Measurements from ENCODE around the gene HMCES.

Gene HMCES

GRCh38 chr3:129252748-129253147 lies 25.9 kb upstream of the HMCES start:
- no peak overlapping the region for H2BK15ac ChIP-seq (ENCODE audit: low read length)
- H3K27ac ChIP-seq (replicated peaks; ENCODE audit: low read length), result no peak overlapping the region
- no peak overlapping the region for H2BK12ac ChIP-seq (ENCODE audit: low read length)
- no peaks in the 10 kb centered on the region for H3K27me3 ChIP-seq (ENCODE audit: control insufficient read depth in 3 of 3, insufficient read depth in 3 of 3, low read depth in 1 of 3, low read length in 3 of 3)
- H2AFZ ChIP-seq (ENCODE audit: low read length), result no peak overlapping the region
- no peak for DNase-seq (ENCODE audit: low spot score)
- no peak overlapping the region for H2AK5ac ChIP-seq (ENCODE audit: low read depth, low read length)
- no peak overlapping the region for H2BK5ac ChIP-seq (ENCODE audit: low read length)
- H3K4ac ChIP-seq (ENCODE audit: low read length), result no peak overlapping the region
- no peak overlapping the region for H4K91ac ChIP-seq (ENCODE audit: low read depth, low read length, poor library complexity)
- no peaks in the 10 kb centered on the region for H3K9me3 ChIP-seq (replicated peaks in 1 of 2; ENCODE audit: control insufficient read depth in 2 of 2, insufficient read depth in 1 of 2, low read depth in 1 of 2, low read length in 2 of 2)
- H3K14ac ChIP-seq (ENCODE audit: low read length), result no peak overlapping the region
- H3K4me1 ChIP-seq (ENCODE audit: control insufficient read depth in 2 of 2, insufficient read depth in 1 of 2, low read depth in 1 of 2, low read length in 2 of 2), result peaks cover 3 to 9% of the 10 kb centered on the region in 2 donors
- no peak overlapping the region for H3K9ac ChIP-seq (ENCODE audit: low read depth, low read length, poor library complexity)
- H3K18ac ChIP-seq (ENCODE audit: low read length), result no peak overlapping the region
- H3K23ac ChIP-seq (ENCODE audit: low read depth, low read length, poor library complexity), result no peak overlapping the region
- H3K4me2 ChIP-seq (ENCODE audit: insufficient read depth, low read length, poor library complexity, severe bottlenecking), result no peak overlapping the region
- no CpG with 5 or more reads among the region's 4 CpGs for WGBS, 2 donors (ENCODE audit: extremely low coverage in 2 of 2, insufficient read length in 2 of 2, insufficient replicate concordance in 1 of 2)
- no peak overlapping the region for H2BK120ac ChIP-seq (ENCODE audit: low read depth, low read length)
- no peak overlapping the region for H3K4me3 ChIP-seq (ENCODE audit: low read length in 2 of 2)
- H3K36me3 ChIP-seq (replicated peaks in 1 of 2; ENCODE audit: control insufficient read depth in 2 of 2, insufficient read depth in 2 of 2, low read length in 2 of 2), result peaks cover 42 to 60% of the 10 kb centered on the region in 2 donors
- peaks cover 10% of the 10 kb centered on the region for H3K79me1 ChIP-seq (ENCODE audit: low read depth, low read length)
- no peak overlapping the region for H4K8ac ChIP-seq (ENCODE audit: low read depth, low read length)

DNA sequence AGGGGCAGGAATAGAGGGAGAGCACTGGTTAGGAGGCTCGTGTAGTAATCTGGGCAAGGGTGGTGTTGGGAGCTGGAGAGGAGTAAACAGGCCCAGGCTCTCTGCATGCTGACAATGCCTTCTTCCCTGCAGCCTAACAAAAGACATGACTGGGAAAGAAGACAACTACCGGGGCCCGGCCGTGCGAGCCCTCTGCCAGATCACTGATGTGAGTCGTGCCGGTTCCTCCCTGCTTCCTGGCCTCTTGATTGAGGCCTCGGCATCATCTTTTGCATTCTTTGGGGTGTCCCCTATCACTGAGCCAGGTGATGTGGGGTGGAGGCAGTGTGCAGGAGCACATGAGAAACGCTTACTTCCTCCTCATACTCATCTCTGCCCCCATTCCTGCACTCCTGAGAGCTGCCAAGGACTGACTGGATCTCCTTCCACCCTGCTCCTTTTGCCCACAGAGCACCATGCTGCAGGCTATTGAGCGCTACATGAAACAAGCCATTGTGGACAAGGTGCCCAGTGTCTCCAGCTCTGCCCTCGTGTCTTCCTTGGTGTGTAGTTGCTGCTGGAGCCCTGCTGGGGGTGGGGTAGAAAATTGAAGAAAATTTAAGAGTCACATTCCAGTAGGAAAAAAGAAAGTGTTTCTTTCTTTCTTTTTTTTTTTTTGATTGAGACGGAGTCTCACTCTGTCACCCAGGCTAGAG lies 24.0 kb upstream of the HMCES start:
- no peak overlapping the region for H3K4me2 ChIP-seq (ENCODE audit: insufficient read depth, low read length, poor library complexity, severe bottlenecking)
- peak overlapping the region; percentile 48 for H3K23ac ChIP-seq (ENCODE audit: low read depth, low read length, poor library complexity)
- H3K36me3 ChIP-seq (replicated peaks in 1 of 2; ENCODE audit: control insufficient read depth in 2 of 2, insufficient read depth in 2 of 2, low read length in 2 of 2), result peaks cover 51 to 76% of the 10 kb centered on the region in 2 donors

GRCh38 chr3:129256270-129256669 lies 22.4 kb upstream of the HMCES start:
- H3K9ac ChIP-seq (ENCODE audit: low read depth, low read length, poor library complexity), result no peak overlapping the region
- no peak overlapping the region for H2AK5ac ChIP-seq (ENCODE audit: low read depth, low read length)
- H2AFZ ChIP-seq (ENCODE audit: low read length), result no peak overlapping the region
- H3K14ac ChIP-seq (ENCODE audit: low read length), result no peak overlapping the region
- no peaks in the 10 kb centered on the region for H3K4me1 ChIP-seq (ENCODE audit: control insufficient read depth in 2 of 2, insufficient read depth in 1 of 2, low read depth in 1 of 2, low read length in 2 of 2)
- no CpG with 5 or more reads among the region's 6 CpGs for WGBS, 2 donors (ENCODE audit: extremely low coverage in 2 of 2, insufficient read length in 2 of 2, insufficient replicate concordance in 1 of 2)
- no peaks in the 10 kb centered on the region for H3K9me3 ChIP-seq (replicated peaks in 1 of 2; ENCODE audit: control insufficient read depth in 2 of 2, insufficient read depth in 1 of 2, low read depth in 1 of 2, low read length in 2 of 2)
- no peak for DNase-seq (ENCODE audit: low spot score)
- peaks cover 65 to 90% of the 10 kb centered on the region in 2 donors for H3K36me3 ChIP-seq (replicated peaks in 1 of 2; ENCODE audit: control insufficient read depth in 2 of 2, insufficient read depth in 2 of 2, low read length in 2 of 2)
- no peak overlapping the region for H2BK5ac ChIP-seq (ENCODE audit: low read length)
- no peak overlapping the region for H4K8ac ChIP-seq (ENCODE audit: low read depth, low read length)
- no peak overlapping the region for H3K4ac ChIP-seq (ENCODE audit: low read length)
- peaks cover 4% of the 10 kb centered on the region for H3K79me1 ChIP-seq (ENCODE audit: low read depth, low read length)
- no peak overlapping the region for H3K27ac ChIP-seq (replicated peaks; ENCODE audit: low read length)
- H3K18ac ChIP-seq (ENCODE audit: low read length), result no peak overlapping the region
- H3K4me3 ChIP-seq (ENCODE audit: low read length in 2 of 2), result no peak overlapping the region
- H3K27me3 ChIP-seq (ENCODE audit: control insufficient read depth in 3 of 3, insufficient read depth in 3 of 3, low read depth in 1 of 3, low read length in 3 of 3), result no peaks in the 10 kb centered on the region
- no peak overlapping the region for H2BK12ac ChIP-seq (ENCODE audit: low read length)
- H4K91ac ChIP-seq (ENCODE audit: low read depth, low read length, poor library complexity), result no peak overlapping the region
- no peak overlapping the region for H2BK15ac ChIP-seq (ENCODE audit: low read length)
- no peak overlapping the region for H2BK120ac ChIP-seq (ENCODE audit: low read depth, low read length)
- no peak overlapping the region for H3K23ac ChIP-seq (ENCODE audit: low read depth, low read length, poor library complexity)
- no peak overlapping the region for H3K4me2 ChIP-seq (ENCODE audit: insufficient read depth, low read length, poor library complexity, severe bottlenecking)

More for the DNA sequence above, 24.0 kb upstream of the HMCES start:
- no peak overlapping the region for H2AK5ac ChIP-seq (ENCODE audit: low read depth, low read length)
- H3K4ac ChIP-seq (ENCODE audit: low read length), result no peak overlapping the region
- no peak overlapping the region for H2BK5ac ChIP-seq (ENCODE audit: low read length)
- H2BK12ac ChIP-seq (ENCODE audit: low read length), result no peak overlapping the region
- H2AFZ ChIP-seq (ENCODE audit: low read length), result no peak overlapping the region
- DNase-seq (ENCODE audit: low spot score), result no peak
- H3K9ac ChIP-seq (ENCODE audit: low read depth, low read length, poor library complexity), result no peak overlapping the region
- no peak overlapping the region for H4K8ac ChIP-seq (ENCODE audit: low read depth, low read length)
- peaks cover 6% of the 10 kb centered on the region for H3K79me1 ChIP-seq (ENCODE audit: low read depth, low read length)
- no CpG with 5 or more reads among the region's 12 CpGs for WGBS, 2 donors (ENCODE audit: extremely low coverage in 2 of 2, insufficient read length in 2 of 2, insufficient replicate concordance in 1 of 2)
- H2BK15ac ChIP-seq (ENCODE audit: low read length), result no peak overlapping the region
- H3K18ac ChIP-seq (ENCODE audit: low read length), result no peak overlapping the region
- no peak overlapping the region for H2BK120ac ChIP-seq (ENCODE audit: low read depth, low read length)
- H3K4me3 ChIP-seq (ENCODE audit: low read length in 2 of 2), result no peak overlapping the region
- H3K9me3 ChIP-seq (replicated peaks in 1 of 2; ENCODE audit: control insufficient read depth in 2 of 2, insufficient read depth in 1 of 2, low read depth in 1 of 2, low read length in 2 of 2), result no peaks in the 10 kb centered on the region
- H4K91ac ChIP-seq (ENCODE audit: low read depth, low read length, poor library complexity), result no peak overlapping the region
- peaks cover 3 to 7% of the 10 kb centered on the region in 2 donors for H3K4me1 ChIP-seq (ENCODE audit: control insufficient read depth in 2 of 2, insufficient read depth in 1 of 2, low read depth in 1 of 2, low read length in 2 of 2)
- H3K27ac ChIP-seq (replicated peaks; ENCODE audit: low read length), result no peak overlapping the region
- no peak overlapping the region for H3K14ac ChIP-seq (ENCODE audit: low read length)
- no peaks in the 10 kb centered on the region for H3K27me3 ChIP-seq (ENCODE audit: control insufficient read depth in 3 of 3, insufficient read depth in 3 of 3, low read depth in 1 of 3, low read length in 3 of 3)

GRCh38 chr3:129257609-129258008 lies 21.1 kb upstream of the HMCES start:
- Histone ChIP-seq H3K9ac (ENCODE audit: low read depth, low read length, poor library complexity) (peak overlapping the region; percentile 52), H3K23ac (ENCODE audit: low read depth, low read length, poor library complexity) (no peak overlapping the region), H3K18ac (ENCODE audit: low read length) (no peak overlapping the region), H4K91ac (ENCODE audit: low read depth, low read length, poor library complexity) (no peak overlapping the region), H3K4me1 (ENCODE audit: control insufficient read depth in 2 of 2, insufficient read depth in 1 of 2, low read depth in 1 of 2, low read length in 2 of 2) (no peaks in the 10 kb centered on the region), H3K4me2 (ENCODE audit: insufficient read depth, low read length, poor library complexity, severe bottlenecking) (no peak overlapping the region), H3K14ac (ENCODE audit: low read length) (no peak overlapping the region), H3K36me3 (replicated peaks in 1 of 2; ENCODE audit: control insufficient read depth in 2 of 2, insufficient read depth in 2 of 2, low read length in 2 of 2) (peaks cover 65 to 92% of the 10 kb centered on the region in 2 donors), H4K8ac (ENCODE audit: low read depth, low read length) (no peak overlapping the region), H2BK5ac (ENCODE audit: low read length) (no peak overlapping the region), H3K27ac (replicated peaks; ENCODE audit: low read length) (no peak overlapping the region), H3K79me1 (ENCODE audit: low read depth, low read length) (peaks cover 1% of the 10 kb centered on the region), H3K27me3 (ENCODE audit: control insufficient read depth in 3 of 3, insufficient read depth in 3 of 3, low read depth in 1 of 3, low read length in 3 of 3) (no peaks in the 10 kb centered on the region), H2BK15ac (ENCODE audit: low read length) (no peak overlapping the region), H3K9me3 (replicated peaks in 1 of 2; ENCODE audit: control insufficient read depth in 2 of 2, insufficient read depth in 1 of 2, low read depth in 1 of 2, low read length in 2 of 2) (no peaks in the 10 kb centered on the region), H2BK120ac (ENCODE audit: low read depth, low read length) (no peak overlapping the region), H3K4me3 (ENCODE audit: low read length in 2 of 2) (no peak overlapping the region), H2BK12ac (ENCODE audit: low read length) (no peak overlapping the region), H3K4ac (ENCODE audit: low read length) (no peak overlapping the region), H2AK5ac (ENCODE audit: low read depth, low read length) (no peak overlapping the region), H2AFZ (ENCODE audit: low read length) (no peak overlapping the region)
- no CpG with 5 or more reads among the region's 11 CpGs for WGBS, 2 donors (ENCODE audit: extremely low coverage in 2 of 2, insufficient read length in 2 of 2, insufficient replicate concordance in 1 of 2)
- DNase-seq (ENCODE audit: low spot score), result no peak
